HG03097 (cell line): ENCODE results near the gene PPY.
"Not testable (repeated sequence)": the region's sequence is repeated elsewhere in the genome, so short reads cannot be mapped to it uniquely, and the experiment has no call there.

Experiments used
- ATAC-seq: cut with Tn5 transposase; IDR thresholded peaks from one replicate; pipeline ENCODE4 v1.9.1; 2021; ENCODE audit not compliant: unreplicated experiment, low FRiP score

PPY gene

GRCh38 chr17:43935204-43935925, 6.9 kb downstream of the PPY start:
- ATAC-seq, result no peak

- ATAC-seq, result no peak
Observed at GRCh38 chr17:43932923-43933322, 9.4 kb downstream of the PPY start.

GRCh38 chr17:43932357-43932756, 9.9 kb downstream of the PPY start:
- no peak for ATAC-seq

- ATAC-seq, result no peak
Observed at GRCh38 chr17:43931062-43931571, 11.2 kb downstream of the PPY start.

GRCh38 chr17:43928609-43929008, 13.7 kb downstream of the PPY start:
- no peak for ATAC-seq

GRCh38 chr17:43927929-43928328, 14.3 kb downstream of the PPY start:
- ATAC-seq, result not testable (repeated sequence)

- no peak for ATAC-seq
Observed at GRCh38 chr17:43927060-43927864, 15.0 kb downstream of the PPY start.

GRCh38 chr17:43924558-43924957, 17.7 kb downstream of the PPY start:
- ATAC-seq, result no peak

GRCh38 chr17:43920500-43921095, 21.7 kb downstream of the PPY start:
- ATAC-seq, result no peak

GRCh38 chr17:43918026-43918389, 24.3 kb downstream of the PPY start:
- ATAC-seq, result no peak

GRCh38 chr17:43917348-43918025, 24.8 kb downstream of the PPY start:
- no peak for ATAC-seq

- no peak for ATAC-seq
Observed at GRCh38 chr17:43917016-43917347, 25.3 kb downstream of the PPY start.

- no peak for ATAC-seq
Observed at GRCh38 chr17:43916385-43916784, 25.9 kb downstream of the PPY start.

- ATAC-seq, result no peak
Observed at GRCh38 chr17:43915559-43915958, 26.7 kb downstream of the PPY start.

GRCh38 chr17:43914451-43914850, 27.8 kb downstream of the PPY start:
- ATAC-seq, result no peak

- ATAC-seq, result no peak
Observed at GRCh38 chr17:43913584-43913983, 28.7 kb downstream of the PPY start.

GRCh38 chr17:43912635-43913304, 29.5 kb downstream of the PPY start:
- no peak for ATAC-seq

- no peak for ATAC-seq
Observed at GRCh38 chr17:43911904-43912303, 30.4 kb downstream of the PPY start.

- no peak for ATAC-seq
Observed at GRCh38 chr17:43909537-43910231, 32.6 kb downstream of the PPY start.
